HepG2 (cell line): ENCODE results near the gene SFI1. TPM values are rescaled to one million over a fixed set of nuclear protein-coding genes. Genes with fewer than 3 reads are reported as not detected.
A peak's percentile ranks its signal among the peaks of the same experiment; 100 is the strongest.

Experiments used
- ATAC-seq: fragments of 200-7000 bp; cut with Tn5 transposase; 3 replicates; pipeline ENCODE4 v1.9.1; 2020; ENCODE audit warnings: mild to moderate bottlenecking, moderate library complexity
- Bru-seq: library from RNA; stranded (reverse); fragments of 400-500 nt; gene quantifications from one replicate; lab custom pipeline; 2021; lab: Mats Ljungman, UMichigan
- BruChase-seq, 2 experiments: library from RNA; stranded (reverse); fragments of 400-500 nt; gene quantifications; one replicate each; lab custom pipeline; 2021; lab: Mats Ljungman, UMichigan
- BruUV-seq: library from RNA; stranded (reverse); fragments of 400-500 nt; replicated peaks from 2 replicates; lab custom pipeline; 2021; lab: Mats Ljungman, UMichigan
- CTCF ChIA-PET: fragments of 300-600 bp; formaldehyde crosslinking; extraction: SDS; loops from one replicate; lab custom pipeline; 2021; ENCODE audit warnings: low total read pairs, inconsistent platforms, low intra/inter-chr PET ratio; lab: Yijun Ruan, JAX
- POLR2A ChIA-PET: fragments of 350-600 bp; sonication (Branson Sonifier 250); formaldehyde crosslinking; loops from one replicate; lab custom pipeline; 2020; ENCODE audit warnings: antibody characterized with exemption, inconsistent platforms; lab: Yijun Ruan, JAX
- DNase-seq: peaks from one replicate; pipeline ENCODE4 v3.0.0-alpha.2; 2015; ENCODE audit warnings: low spot score
- FAIRE-seq: peaks from 3 replicates; lab custom pipeline; 2011; peaks lifted over from hg19 to GRCh38; lab: Jason Lieb, UNC
- H2AFZ ChIP-seq: one replicate; pipeline ENCODE4 v1.6.1; 2011; ENCODE audit warnings: low read length, inconsistent platforms
- H3K27ac ChIP-seq: fragments of 300-600 bp; 3 replicates; pipeline ENCODE4 v1.8.0; 2011; ENCODE audit warnings: mixed run types, mild to moderate bottlenecking, mixed read lengths, low read length, inconsistent platforms; ENCODE audit not compliant: insufficient read depth; ENCODE audit errors: extremely low read length
- H3K27me3 ChIP-seq, 2 experiments: fragments of 200-600 bp in 1 of 2; 2 replicates in 1 of 2; 3 replicates in 1 of 2; pipeline versions ENCODE4 v1.6.0 to v1.8.0; 2011; ENCODE audit warnings: low read length in 2 of 2, mild to moderate bottlenecking in 2 of 2, moderate library complexity in 2 of 2, inconsistent platforms in 1 of 2; ENCODE audit not compliant: insufficient read depth in 2 of 2, control insufficient read depth in 1 of 2
- H3K36me3 ChIP-seq, 2 experiments: fragments of 200-600 bp in 1 of 2; replicated peaks in 1 of 2; 2 replicates in 1 of 2; 3 replicates in 1 of 2; pipeline versions ENCODE4 v1.5.1 to v1.8.0; 2011; ENCODE audit warnings: low read length in 2 of 2, inconsistent platforms in 1 of 2; ENCODE audit not compliant: insufficient read depth in 2 of 2, control insufficient read depth in 1 of 2
- H3K4me1 ChIP-seq: 2 replicates; pipeline ENCODE4 v1.5.1; 2012; ENCODE audit warnings: low read length, inconsistent platforms; ENCODE audit not compliant: insufficient read depth
- H3K4me2 ChIP-seq: 2 replicates; pipeline ENCODE4 v1.6.0; 2011; ENCODE audit warnings: low read depth, low read length, inconsistent platforms
- H3K4me3 ChIP-seq, 3 experiments: fragments of 200-600 bp in 1 of 3; sonication (generic), shearing (Covaris generic) in 1 of 3; replicated peaks in 1 of 3; 2 replicates each; pipeline ENCODE4 v1.5.1; 2011 to 2016; ENCODE audit warnings: low read length in 3 of 3, inconsistent platforms in 2 of 3, low read depth in 2 of 3, mild to moderate bottlenecking in 2 of 3, control low read depth in 1 of 3, mixed read lengths in 1 of 3; ENCODE audit not compliant: insufficient read depth in 1 of 3
- H3K79me2 ChIP-seq: one replicate; pipeline ENCODE4 v1.6.1; 2011; ENCODE audit warnings: low read length, inconsistent platforms; ENCODE audit not compliant: insufficient read depth
- H3K9ac ChIP-seq: 2 replicates; pipeline ENCODE4 v1.6.0; 2011; ENCODE audit warnings: mild to moderate bottlenecking, low read depth, low read length, inconsistent platforms; ENCODE audit not compliant: insufficient read depth
- H3K9me3 ChIP-seq: 2 replicates; pipeline ENCODE4 v1.5.1; 2012; ENCODE audit warnings: mild to moderate bottlenecking, low read length
- H4K20me1 ChIP-seq: 2 replicates; pipeline ENCODE4 v1.6.0; 2011; ENCODE audit warnings: inconsistent platforms, mild to moderate bottlenecking, low read length, moderate library complexity; ENCODE audit not compliant: insufficient read depth
- CREB1 ChIP-seq, 2 experiments: fragments of 450-650 bp in 1 of 2; IDR thresholded peaks; 2 replicates each; pipeline ENCODE4 v1.6.1; 2016 to 2017; ENCODE audit warnings: control low read depth in 1 of 2, mild to moderate bottlenecking in 1 of 2, missing compliant biosample characterization in 1 of 2, missing genetic modification characterization in 1 of 2
- ELF1 ChIP-seq: sonication (generic); formaldehyde crosslinking; IDR thresholded peaks from 2 replicates; pipeline ENCODE4 v1.4.0; 2020; ENCODE audit warnings: missing genetic modification reagents
- IKZF5 ChIP-seq: IDR thresholded peaks from 2 replicates; pipeline ENCODE4 v1.6.1; 2018; ENCODE audit warnings: missing genetic modification reagents, mild to moderate bottlenecking, missing compliant biosample characterization
- JUNB ChIP-seq: sonication (generic); formaldehyde crosslinking; IDR thresholded peaks from 2 replicates; pipeline ENCODE4 v1.8.0; 2022; ENCODE audit warnings: missing genetic modification reagents, mild to moderate bottlenecking, borderline replicate concordance
- NBN ChIP-seq: fragments of 450-650 bp; conservative IDR thresholded peaks from 2 replicates; pipeline ENCODE4 v1.6.1; 2017
- POGZ ChIP-seq: sonication (generic); formaldehyde crosslinking; IDR thresholded peaks from 2 replicates; pipeline ENCODE4 v1.4.0; 2020; ENCODE audit warnings: mild to moderate bottlenecking, missing genetic modification reagents
- POLR2A ChIP-seq, 2 experiments: IDR thresholded peaks; 2 replicates each; pipeline ENCODE4 v1.6.1; 2011; ENCODE audit warnings: low read depth in 2 of 2, low read length in 2 of 2, mild to moderate bottlenecking in 1 of 2, moderate library complexity in 1 of 2; ENCODE audit not compliant: insufficient read depth in 1 of 2
- RBM39 ChIP-seq: fragments of 200-400 bp; formaldehyde crosslinking; IDR thresholded peaks from one replicate; pipeline ENCODE4 v1.6.1; 2018; ENCODE audit warnings: antibody characterized with exemption, mild to moderate bottlenecking, low read depth, low read length; ENCODE audit not compliant: poor library complexity, severe bottlenecking
- THAP9 ChIP-seq: sonication (generic); formaldehyde crosslinking; IDR thresholded peaks from 2 replicates; pipeline ENCODE4; 2020; ENCODE audit warnings: missing genetic modification reagents, mild to moderate bottlenecking, borderline replicate concordance
- ZNF121 ChIP-seq: sonication (generic); formaldehyde crosslinking; IDR thresholded peaks from 2 replicates; pipeline ENCODE4 v1.5.0; 2020; ENCODE audit warnings: mild to moderate bottlenecking, missing genetic modification reagents
- ZNF136 ChIP-seq: sonication (generic); formaldehyde crosslinking; IDR thresholded peaks from 2 replicates; pipeline ENCODE4 v1.8.1; 2022; ENCODE audit warnings: low read depth, mild to moderate bottlenecking, moderate library complexity, missing genetic modification reagents
- ZNF557 ChIP-seq: sonication (generic); formaldehyde crosslinking; IDR thresholded peaks from 2 replicates; pipeline ENCODE4 v1.4.0; 2020; ENCODE audit warnings: missing genetic modification reagents
- ZNF567 ChIP-seq: sonication (generic); formaldehyde crosslinking; IDR thresholded peaks from 2 replicates; pipeline ENCODE4 v1.8.1; 2023; ENCODE audit warnings: mild to moderate bottlenecking, missing genetic modification reagents, borderline replicate concordance
- ZNF761 ChIP-seq: sonication (generic); formaldehyde crosslinking; conservative IDR thresholded peaks from 2 replicates; pipeline ENCODE4 v1.4.0; 2020; ENCODE audit warnings: mild to moderate bottlenecking, missing genetic modification reagents
- WGBS: methylation state at CpG from one replicate; pipeline ENCODE4 v1.1.6; 2017; ENCODE audit warnings: low lambda C conversion rate; 5-methylcytosine and 5-hydroxymethylcytosine counted together
- in situ Hi-C: cut with HindIII; loops from 2 replicates; pipeline ENCODE4 v1.10.0; 2017; ENCODE audit warnings: low pct_unique_long_range_greater_than_20kb; ENCODE audit not compliant: extremely low pct_ligation_motif_present
- intact Hi-C: fragments of 100-400 bp; cut with micrococcal nuclease; formaldehyde crosslinking; loops from one replicate; pipeline ENCODE4 v1.10.0; 2022; ENCODE audit not compliant: unreplicated experiment
- long read RNA-seq, 2 experiments: library from RNA in 1 of 2; library from polyadenylated mRNA in 1 of 2; stranded (forward) in 1 of 2; unstranded in 1 of 2; transcript quantifications; one replicate each; pipeline ENCODE4 v2.0.0, GENCODE V29; 2019 to 2022
- polyA minus RNA-seq, 3 experiments: library from RNA; depleted of rRNA, polyadenylated mRNA; stranded (reverse); fragments of >200 nt; gene quantifications; 2 replicates each; pipeline ENCODE4 v1.2.3, GENCODE V29; 2011; ENCODE audit warnings: low replicate concordance in 1 of 3
- polyA plus RNA-seq, 8 experiments: library from polyadenylated mRNA; depleted of rRNA in 3 of 8; stranded (reverse) in 7 of 8; unstranded in 1 of 8; fragments of >200 nt; fragmentation: Illumina TruSeq in 4 of 8; extraction: Trizol in 4 of 8; gene quantifications; 2 replicates each; pipeline versions ENCODE4 v1.2.1 to v1.2.3, GENCODE V29; 2011 to 2016; ENCODE audit warnings: low read depth in 4 of 8, missing spikeins in 1 of 8, mixed read lengths in 1 of 8; ENCODE audit not compliant: insufficient read depth in 1 of 8
- total RNA-seq, 5 experiments: library from RNA; depleted of rRNA; stranded (reverse); fragments of >200 nt; fragmentation: Illumina TruSeq; extraction: Trizol; gene quantifications; 2 replicates each; pipeline ENCODE4 v1.2.3, GENCODE V29; 2016; ENCODE audit warnings: low read depth in 1 of 5

Gene SFI1
- total RNA-seq (2016; rRNA removed; fragmentation: Illumina TruSeq; extraction: Trizol), result 6.2 and 20.5 TPM in 2 replicates
- 12.0 and 12.8 TPM in 2 replicates for total RNA-seq (2016; cell fraction: cytosol; rRNA removed; fragmentation: Illumina TruSeq; extraction: Trizol; ENCODE audit: low read depth)
- 5.1 and 23.0 TPM in 2 replicates for total RNA-seq (2016; cell fraction: insoluble cytoplasmic fraction; rRNA removed; fragmentation: Illumina TruSeq; extraction: Trizol)
- 9.4 and 10.5 TPM in 2 replicates for total RNA-seq (2016; cell fraction: membrane; rRNA removed; fragmentation: Illumina TruSeq; extraction: Trizol)
- 29.9 and 34.8 TPM in 2 replicates for total RNA-seq (2016; cell fraction: nucleus; rRNA removed; fragmentation: Illumina TruSeq; extraction: Trizol)
- 40.1 and 47.1 TPM in 2 replicates for polyA plus RNA-seq (2011; rRNA removed)
- 10.2 and 16.0 TPM in 2 replicates for polyA plus RNA-seq (2011; cell fraction: cytosol; rRNA removed)
- 348 and 418 TPM in 2 replicates for polyA plus RNA-seq (2011; cell fraction: nucleus; rRNA removed)
- polyA plus RNA-seq (2012), result 24.6 and 25.8 TPM in 2 replicates
- 1.7 and 2.7 TPM in 2 replicates for polyA plus RNA-seq (2016; cell fraction: cytosol; fragmentation: Illumina TruSeq; extraction: Trizol; ENCODE audit: low read depth)
- polyA plus RNA-seq (2016; cell fraction: insoluble cytoplasmic fraction; fragmentation: Illumina TruSeq; extraction: Trizol; ENCODE audit: low read depth), result 4.5 and 5.0 TPM in 2 replicates
- polyA plus RNA-seq (2016; cell fraction: membrane; fragmentation: Illumina TruSeq; extraction: Trizol; ENCODE audit: low read depth), result 3.1 and 3.2 TPM in 2 replicates
- polyA plus RNA-seq (2016; cell fraction: nucleus; fragmentation: Illumina TruSeq; extraction: Trizol; ENCODE audit: insufficient read depth, low read depth), result 84.2 and 91.0 TPM in 2 replicates
- polyA minus RNA-seq (2011; rRNA and poly(A)+ RNA removed; ENCODE audit: low replicate concordance), result 27.1 and 44.8 TPM in 2 replicates
- polyA minus RNA-seq (2011; cell fraction: cytosol; rRNA and poly(A)+ RNA removed), result 6.7 and 7.4 TPM in 2 replicates
- polyA minus RNA-seq (2011; cell fraction: nucleus; rRNA and poly(A)+ RNA removed), result 93.3 and 102 TPM in 2 replicates
- percentile 58 among the genes with signal in this experiment for Bru-seq, nascent RNA
- BruChase-seq, experiment 1, labeled RNA remaining after a 6-hour chase, result percentile 60 among the genes with signal in this experiment
- percentile 62 among the genes with signal in this experiment for BruChase-seq, experiment 2, labeled RNA remaining after a 2-hour chase
- long read RNA-seq, experiment 1, full-length matches to known transcripts, result 1 of 6 reads
- long read RNA-seq, experiment 1, partial matches to known transcripts, result 1 of 6 reads
- long read RNA-seq, experiment 1, other reads (novel, unspliced or antisense), result 4 of 6 reads
- long read RNA-seq, experiment 2, full-length matches to known transcripts, result 3 of 27 reads
- long read RNA-seq, experiment 2, partial matches to known transcripts, result 9 of 27 reads
- long read RNA-seq, experiment 2, other reads (novel, unspliced or antisense), result 15 of 27 reads

GRCh38 chr22:31496007-31496734 lies at the start of gene SFI1:
Gene SFI1 (plus strand): TSS chr22:31496536. CDS start chr22:31508285, 11,749 bp downstream.
- Histone ChIP-seq H3K27me3 (no peaks in the 10 kb centered on the region; a peak in 1 of 5 replicates), H3K36me3 (no peaks in the 10 kb centered on the region), H3K4me2 (peak within 1 kb of the TSS; percentile 82), H3K4me1 (peaks cover 15% of the 10 kb centered on the region), H2AFZ (peak within 1 kb of the TSS; percentile 80), H4K20me1 (no peaks in the 10 kb centered on the region), H3K4me3 (peak within 1 kb of the TSS; percentile 75 to 92 (median 75)), H3K79me2 (peaks cover 9% of the 10 kb centered on the region), H3K9me3 (no peaks in the 10 kb centered on the region), H3K27ac (peak within 1 kb of the TSS; percentile 44), H3K9ac (peak within 1 kb of the TSS; percentile 70)
- intact Hi-C loops (no loop called here), in situ Hi-C loops (no loop called here)
- ChIA-PET CTCF (no interaction called here), POLR2A (no interaction called here)
- WGBS, result 0% methylated on average over 20 of the region's 70 CpGs
- BruUV-seq, result TSS peak; percentile 74
- FAIRE-seq (peak; percentile 18), DNase-seq (peak; percentile 74), ATAC-seq (peak; percentile 97)
- TF ChIP-seq NBN, result no peak
- TF ChIP-seq JUNB (CRISPR knock-in tag), result no peak
- TF ChIP-seq THAP9 (CRISPR knock-in tag), result peak; percentile 66; the same call in 1 of the 2 replicates
- peak; percentile 52 to 71; a peak in 3 of 4 replicates for TF ChIP-seq POLR2A (IDR thresholded peaks at IDR 0.05; ENCODE audit: insufficient read depth in 1 of 2, low read depth in 2 of 2, low read length in 2 of 2)
- 0 out of 2 replicates have a peak, but pooled peaks have one; percentile 20 for TF ChIP-seq IKZF5 (CRISPR knock-in tag)
- 0 out of 2 replicates have a peak, but pooled peaks have one; percentile 8 for TF ChIP-seq ZNF761 (CRISPR knock-in tag)
- TF ChIP-seq RBM39, result peak; percentile 27
- TF ChIP-seq ZNF557, result peak; percentile 41; the same call in 1 of the 2 replicates
- TF ChIP-seq ZNF121 (CRISPR knock-in tag), result no peak
- no peak for TF ChIP-seq CREB1 (IDR thresholded peaks at IDR 0.05)
- TF ChIP-seq CREB1 (CRISPR knock-in tag; IDR thresholded peaks at IDR 0.05), result no peak
- peak; percentile 42; the same call in 1 of the 2 replicates for TF ChIP-seq ZNF567 (CRISPR knock-in tag)
- TF ChIP-seq POGZ (CRISPR knock-in tag), result 0 out of 2 replicates have a peak, but pooled peaks have one; percentile 21
- TF ChIP-seq ZNF136, result no peak; the same call in 1 of the 2 replicates
- peak; percentile 78 for TF ChIP-seq ELF1 (CRISPR knock-in tag)
